H9 (cell line): Measurements from ENCODE around the gene TMEM165. TPM values are rescaled to one million over a fixed set of nuclear protein-coding genes. Genes with fewer than 3 reads are reported as not detected.

Experiments
- DNase-seq: peaks from one replicate; pipeline ENCODE4 v3.0.0-alpha.2; 2017
- H2AFZ ChIP-seq: one replicate; pipeline ENCODE4 v1.6.1; 2013; ENCODE audit warnings: mild to moderate bottlenecking, low read length, control low read depth, moderate library complexity
- H2AK5ac ChIP-seq: 2 replicates; pipeline ENCODE4 v1.6.1; 2013; ENCODE audit warnings: low read length, control low read depth, mixed read lengths; ENCODE audit not compliant: insufficient read length
- H2BK120ac ChIP-seq: one replicate; pipeline ENCODE4 v1.6.1; 2013; ENCODE audit warnings: low read depth, mild to moderate bottlenecking, low read length, control low read depth, inconsistent platforms; ENCODE audit not compliant: poor library complexity, severe bottlenecking
- H2BK12ac ChIP-seq: 2 replicates; pipeline ENCODE4 v1.6.1; 2013; ENCODE audit warnings: low read length, control low read depth, mixed read lengths, low read depth; ENCODE audit not compliant: insufficient read length
- H2BK15ac ChIP-seq: 2 replicates; pipeline ENCODE4 v1.6.1; 2013; ENCODE audit warnings: low read depth, low read length, control low read depth
- H2BK20ac ChIP-seq: one replicate; pipeline ENCODE4 v1.6.1; 2013; ENCODE audit warnings: low read depth, mild to moderate bottlenecking, low read length, control low read depth, inconsistent platforms; ENCODE audit not compliant: poor library complexity, severe bottlenecking
- H2BK5ac ChIP-seq: 2 replicates; pipeline ENCODE4 v1.6.1; 2013; ENCODE audit warnings: low read length, control low read depth, mixed read lengths; ENCODE audit not compliant: insufficient read length
- H3K14ac ChIP-seq: 2 replicates; pipeline ENCODE4 v1.6.1; 2013; ENCODE audit warnings: low read length, control low read depth; ENCODE audit not compliant: insufficient read depth
- H3K18ac ChIP-seq: 2 replicates; pipeline ENCODE4 v1.6.1; 2013; ENCODE audit warnings: low read depth, mild to moderate bottlenecking, mixed read lengths, low read length, control low read depth; ENCODE audit not compliant: insufficient read length
- H3K23ac ChIP-seq: 2 replicates; pipeline ENCODE4 v1.6.1; 2013; ENCODE audit warnings: low read length, control low read depth, mixed read lengths, low read depth; ENCODE audit not compliant: insufficient read length
- H3K23me2 ChIP-seq: 2 replicates; pipeline ENCODE4 v1.6.1; 2013; ENCODE audit warnings: low read depth, mild to moderate bottlenecking, mixed read lengths, low read length, control low read depth; ENCODE audit not compliant: insufficient read length, poor library complexity, severe bottlenecking
- H3K27ac ChIP-seq: 2 replicates; pipeline ENCODE4 v1.5.1; 2013; ENCODE audit warnings: low read length, control low read depth, mixed read lengths, low read depth; ENCODE audit not compliant: insufficient read length
- H3K27me3 ChIP-seq: 2 replicates; pipeline ENCODE4 v1.6.1; 2013; ENCODE audit warnings: low read length, control low read depth, inconsistent platforms; ENCODE audit not compliant: insufficient read depth
- H3K4ac ChIP-seq: 2 replicates; pipeline ENCODE4 v1.6.1; 2013; ENCODE audit warnings: low read depth, mild to moderate bottlenecking, control low read depth, inconsistent platforms, low read length, moderate library complexity
- H3K4me1 ChIP-seq: 2 replicates; pipeline ENCODE4 v1.6.1; 2013; ENCODE audit warnings: low read length, control low read depth, inconsistent platforms; ENCODE audit not compliant: insufficient read depth
- H3K4me2 ChIP-seq: 2 replicates; pipeline ENCODE4 v1.6.1; 2013; ENCODE audit warnings: low read length, control low read depth, mixed read lengths; ENCODE audit not compliant: insufficient read length, insufficient read depth
- H3K56ac ChIP-seq: 2 replicates; pipeline ENCODE4 v1.6.1; 2013; ENCODE audit warnings: low read depth, mild to moderate bottlenecking, mixed read lengths, low read length, control low read depth; ENCODE audit not compliant: insufficient read length
- H3K79me1 ChIP-seq: 2 replicates; pipeline ENCODE4 v1.6.1; 2013; ENCODE audit warnings: low read depth, mild to moderate bottlenecking, moderate library complexity, low read length, control low read depth, inconsistent platforms; ENCODE audit not compliant: insufficient read depth, poor library complexity, severe bottlenecking
- H3K79me2 ChIP-seq: 2 replicates; pipeline ENCODE4 v1.6.1; 2013; ENCODE audit warnings: low read length, control low read depth, inconsistent platforms; ENCODE audit not compliant: insufficient read depth
- H3K9ac ChIP-seq: 2 replicates; pipeline ENCODE4 v1.6.1; 2013; ENCODE audit warnings: low read length, control low read depth, mixed read lengths; ENCODE audit not compliant: insufficient read length; ENCODE audit errors: extremely low read depth
- H3K9me3 ChIP-seq: one replicate; pipeline ENCODE4 v1.6.1; 2013; ENCODE audit warnings: low read depth, low read length, inconsistent platforms; ENCODE audit not compliant: control insufficient read depth
- H3T11ph ChIP-seq: one replicate; pipeline ENCODE4 v1.6.1; 2013; ENCODE audit warnings: mild to moderate bottlenecking, low read length, control low read depth, inconsistent platforms
- H4K20me1 ChIP-seq: one replicate; pipeline ENCODE4 v1.6.1; 2013; ENCODE audit not compliant: control insufficient read depth, insufficient read length, insufficient read depth
- H4K5ac ChIP-seq: 2 replicates; pipeline ENCODE4 v1.6.1; 2013; ENCODE audit warnings: low read depth, mild to moderate bottlenecking, mixed read lengths, low read length, control low read depth; ENCODE audit not compliant: insufficient read length
- H4K8ac ChIP-seq: replicated peaks from 2 replicates; pipeline ENCODE4 v1.6.1; 2013; ENCODE audit warnings: low read length, control low read depth, mixed read lengths, low read depth; ENCODE audit not compliant: insufficient read length
- H4K91ac ChIP-seq: 2 replicates; pipeline ENCODE4 v1.6.1; 2013; ENCODE audit warnings: low read depth, mild to moderate bottlenecking, moderate library complexity, mixed read lengths, low read length, control low read depth; ENCODE audit not compliant: insufficient read length
- H3K27ac Mint-ChIP-seq, 3 experiments: 2 replicates in 2 of 3; 3 replicates in 1 of 3; pipeline ENCODE4 v1.8.0; 2020 to 2021; ENCODE audit warnings: mixed read lengths in 3 of 3, mild to moderate bottlenecking in 1 of 3, moderate library complexity in 1 of 3
- H3K27me3 Mint-ChIP-seq: 2 replicates; pipeline ENCODE4 v1.8.0; 2021; ENCODE audit warnings: low read depth, mild to moderate bottlenecking, moderate library complexity, mixed read lengths
- H3K36me3 Mint-ChIP-seq, 3 experiments: 2 replicates in 2 of 3; 3 replicates in 1 of 3; pipeline ENCODE4 v1.8.0; 2020 to 2021; ENCODE audit warnings: low read depth in 3 of 3, mixed read lengths in 3 of 3; ENCODE audit not compliant: insufficient read depth in 1 of 3
- H3K4me1 Mint-ChIP-seq, 2 experiments: 2 replicates each; pipeline ENCODE4 v1.8.0; 2020; ENCODE audit warnings: mixed read lengths in 2 of 2
- H3K4me3 Mint-ChIP-seq, 2 experiments: 2 replicates in 1 of 2; 3 replicates in 1 of 2; pipeline ENCODE4 v1.8.0; 2020 to 2021; ENCODE audit warnings: mild to moderate bottlenecking in 2 of 2, mixed read lengths in 2 of 2, moderate library complexity in 1 of 2
- H3K9me3 Mint-ChIP-seq, 2 experiments: 2 replicates in 1 of 2; 3 replicates in 1 of 2; pipeline ENCODE4 v1.8.0; 2020; ENCODE audit warnings: mild to moderate bottlenecking in 2 of 2, mixed read lengths in 2 of 2, moderate library complexity in 1 of 2
- CTCF ChIP-seq: fragments of 200-600 bp; sonication (generic); conservative IDR thresholded peaks from 3 replicates; pipeline ENCODE4 v1.8.0; 2021; ENCODE audit warnings: antibody characterized with exemption, mild to moderate bottlenecking
- WGBS: extraction: QIAGEN DNeasy Blood & Tissue Kit; methylation state at CpG from one replicate; pipeline ENCODE4 v1.1.7; 2013; ENCODE audit warnings: missing lambda C conversion rate, low lambda C conversion rate, mixed read lengths; ENCODE audit not compliant: insufficient read length; ENCODE audit errors: extremely low coverage; 5-methylcytosine and 5-hydroxymethylcytosine counted together
- total RNA-seq: library from RNA; stranded (reverse); gene quantifications from 2 replicates; pipeline ENCODE4 v1.2.1, GENCODE V29; 2021

Gene TMEM165
- total RNA-seq, 1 experiment from 2014 or later, result 87.2 TPM

GRCh38 chr4:55440786-55441185 is 45.0 kb downstream of the TMEM165 start:
- no peak overlapping the region for H2BK120ac ChIP-seq
- no peak overlapping the region for H4K5ac ChIP-seq
- H3K79me2 ChIP-seq, result no peaks in the 10 kb centered on the region
- no peak for DNase-seq
- H4K91ac ChIP-seq, result no peak overlapping the region
- no peaks in the 10 kb centered on the region for H3K9me3 ChIP-seq
- H3K23ac ChIP-seq, result no peak overlapping the region
- no peak overlapping the region for H3K18ac ChIP-seq
- H2BK20ac ChIP-seq, result no peak overlapping the region
- H3K27me3 ChIP-seq, result no peaks in the 10 kb centered on the region
- Mint-ChIP-seq H3K27ac (peak overlapping the region in 1 of 3 experiments; percentile 50; a peak in 1 of 7 replicates), H3K27me3 (no peaks in the 10 kb centered on the region), H3K36me3 (peaks cover 14 to 48% (median 32%) of the 10 kb centered on the region in 3 experiments; a peak in 6 of 7 replicates), H3K4me3 (no peak overlapping the region), H3K4me1 (peaks cover 4 to 10% of the 10 kb centered on the region in 2 experiments; a peak in 3 of 4 replicates), H3K9me3 (no peaks in the 10 kb centered on the region)
- no peak overlapping the region for H2BK15ac ChIP-seq
- H3K23me2 ChIP-seq, result no peaks in the 10 kb centered on the region
- no peak overlapping the region for H3K14ac ChIP-seq
- H2BK12ac ChIP-seq, result no peak overlapping the region
- no peak overlapping the region for H3K4me2 ChIP-seq
- no peak overlapping the region for H2AFZ ChIP-seq
- no peak overlapping the region for H3K4ac ChIP-seq
- no peak for TF ChIP-seq CTCF
- no peak overlapping the region for H2BK5ac ChIP-seq
- no peaks in the 10 kb centered on the region for H3K79me1 ChIP-seq
- no peaks in the 10 kb centered on the region for H4K20me1 ChIP-seq
- no peak overlapping the region for H4K8ac ChIP-seq
- H3K56ac ChIP-seq, result no peak overlapping the region
- H2AK5ac ChIP-seq, result no peak overlapping the region
- no peak overlapping the region for H3K9ac ChIP-seq
- WGBS, result no CpG with 5 or more reads among the region's 2 CpGs
- no peak overlapping the region for H3K27ac ChIP-seq
- no peaks in the 10 kb centered on the region for H3K4me1 ChIP-seq
- H3T11ph ChIP-seq, result no peak overlapping the region
